Stomach (tissue), 9 donors: ENCODE results near the gene CUL9. TPM values are rescaled to one million over a fixed set of nuclear protein-coding genes. Genes with fewer than 3 reads are reported as not detected.

ENCODE experiments used
- DNase-seq, 2 donors: peaks; one replicate each; pipeline versions ENCODE4 v3.0.0 to v3.0.0-alpha.2; 2013 to 2019
- H3K27ac ChIP-seq, 5 donors: fragments of 200-600 bp in 4 of 5; sonication (generic) in 4 of 5; one replicate each; pipeline ENCODE4 v1.5.1; 2013 to 2019; ENCODE audit warnings: mild to moderate bottlenecking in 1 of 5, moderate library complexity in 1 of 5
- H3K27me3 ChIP-seq, 3 donors: fragments of 200-600 bp; sonication (generic); one replicate each; pipeline ENCODE4 v1.5.1; 2017 to 2019; ENCODE audit warnings: mixed run types in 1 of 3
- H3K36me3 ChIP-seq, 4 donors: fragments of 200-600 bp; sonication (generic); 1 replicate in 3 of 4; 2 replicates in 1 of 4; pipeline ENCODE4 v1.5.1; 2016 to 2019
- H3K4me1 ChIP-seq, 4 donors: fragments of 200-600 bp; sonication (generic); one replicate each; pipeline ENCODE4 v1.5.1; 2016 to 2019
- H3K4me3 ChIP-seq, 4 donors: fragments of 200-600 bp; sonication (generic) in 3 of 4; one replicate each; pipeline ENCODE4 v1.5.1; 2016 to 2019; ENCODE audit warnings: mild to moderate bottlenecking in 1 of 4
- H3K9me3 ChIP-seq, 4 donors: fragments of 200-600 bp; sonication (generic); one replicate each; pipeline ENCODE4 v1.5.1; 2016 to 2019
- CTCF ChIP-seq, 7 experiments: fragments of 450-650 bp in 4 of 7; fragments of 200-600 bp in 3 of 7; sonication (generic) in 3 of 7; IDR thresholded peaks; one replicate each; pipeline ENCODE4 v1.5.1; 2016 to 2019; ENCODE audit warnings: antibody characterized with exemption in 7 of 7, control low read depth in 2 of 7, mild to moderate bottlenecking in 1 of 7
- EP300 ChIP-seq: sonication (generic); formaldehyde crosslinking; IDR thresholded peaks from one replicate; pipeline ENCODE4 v1.6.1; 2017; ENCODE audit warnings: antibody characterized with exemption
- POLR2A ChIP-seq, 4 donors: fragments of 450-650 bp; IDR thresholded peaks; one replicate each; pipeline ENCODE4 v1.6.1; 2016; ENCODE audit warnings: antibody characterized with exemption in 4 of 4, control low read depth in 2 of 4, mild to moderate bottlenecking in 1 of 4, moderate library complexity in 1 of 4
- POLR2AphosphoS5 ChIP-seq, 3 donors: sonication (generic); formaldehyde crosslinking; IDR thresholded peaks; one replicate each; pipeline ENCODE4 v1.6.1; 2016; ENCODE audit warnings: antibody characterized with exemption in 3 of 3
- WGBS, 5 donors: extraction: QIAGEN DNeasy Blood & Tissue Kit in 3 of 5; methylation state at CpG; one replicate each; pipeline versions ENCODE4 v1.1.5 to v1.1.7; 2013 to 2018; 5-methylcytosine and 5-hydroxymethylcytosine counted together
- intact Hi-C: fragments of 100-400 bp; cut with DNase I; formaldehyde crosslinking; loops from one replicate; pipeline ENCODE4 v1.15.1; 2023; ENCODE audit warnings: low total_unique reads
- polyA plus RNA-seq, 3 donors: library from polyadenylated mRNA; stranded (reverse); fragments of 200-250 nt; gene quantifications; one replicate each; pipeline ENCODE4 v1.2.3, GENCODE V29; 2013
- total RNA-seq, 5 donors: library from RNA; depleted of rRNA; stranded (reverse); fragments of >200 nt; gene quantifications; one replicate each; pipeline versions ENCODE4 v1.1.0 to v1.2.3, GENCODE V29; 2014 to 2016
- donor health status: healthy with polysubstance abuse.
- donor health status: Bipolar disorder and iron deficiency.
- donor health status: healthy.

CUL9 gene
- total and polyA plus RNA-seq, 8 donors = 22.8 to 120 (median 45.0) TPM

GRCh38 chr6:43192911-43193310, 10.9 kb downstream of the CUL9 start:
- no peak for TF ChIP-seq POLR2AphosphoS5 (IDR thresholded peaks at IDR 0.05)
- TF ChIP-seq POLR2A (IDR thresholded peaks at IDR 0.05) = no peak
- TF ChIP-seq CTCF (IDR thresholded peaks at IDR 0.05) = no peak
- TF ChIP-seq EP300 = no peak
- peaks cover 16 to 92% (median 89%) of the 10 kb centered on the region in 4 donors for H3K36me3 ChIP-seq
- H3K27me3 ChIP-seq = no peaks in the 10 kb centered on the region
- H3K4me1 ChIP-seq = no peaks in the 10 kb centered on the region
- intact Hi-C loops = no loop called here
- 95 to 98% (median 95%) methylated on average over 8 to 9 of the region's 9 CpGs for WGBS, 5 donors
- DNase-seq = no peak
- no peak overlapping the region for H3K27ac ChIP-seq
- no peak overlapping the region for H3K4me3 ChIP-seq
- no peaks in the 10 kb centered on the region for H3K9me3 ChIP-seq

DNA sequence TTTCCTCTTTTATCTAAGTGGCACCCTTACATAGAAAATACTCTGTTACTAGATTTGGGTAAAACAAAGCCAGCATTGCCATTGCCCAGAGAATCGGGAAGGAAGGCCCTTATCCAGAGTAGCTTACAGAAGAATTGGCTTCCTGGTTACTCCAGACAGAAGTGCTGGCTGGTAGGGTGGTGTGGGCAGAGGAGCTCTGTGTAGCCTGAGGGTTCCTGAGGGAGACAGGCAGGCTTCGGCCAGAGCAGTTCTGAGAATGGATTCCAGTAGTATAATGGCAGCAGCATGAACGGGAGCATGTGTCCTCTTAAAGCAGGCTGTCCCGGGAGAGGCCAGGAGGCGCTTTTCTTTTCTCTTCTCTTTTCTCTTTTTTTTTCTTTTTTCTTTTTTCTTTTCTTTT, 11.9 kb downstream of the CUL9 start:
- no peak for TF ChIP-seq POLR2AphosphoS5 (IDR thresholded peaks at IDR 0.05)
- 89 to 96% (median 93%) methylated on average over 5 of the region's 5 CpGs for WGBS, 5 donors
- H3K27ac ChIP-seq = no peak overlapping the region
- no peak for DNase-seq
- peaks cover 13 to 92% (median 89%) of the 10 kb centered on the region in 4 donors for H3K36me3 ChIP-seq
- no peaks in the 10 kb centered on the region for H3K27me3 ChIP-seq
- no peaks in the 10 kb centered on the region for H3K9me3 ChIP-seq
- H3K4me1 ChIP-seq = no peaks in the 10 kb centered on the region
- no peak overlapping the region for H3K4me3 ChIP-seq
- intact Hi-C loops = no loop called here

DNA sequence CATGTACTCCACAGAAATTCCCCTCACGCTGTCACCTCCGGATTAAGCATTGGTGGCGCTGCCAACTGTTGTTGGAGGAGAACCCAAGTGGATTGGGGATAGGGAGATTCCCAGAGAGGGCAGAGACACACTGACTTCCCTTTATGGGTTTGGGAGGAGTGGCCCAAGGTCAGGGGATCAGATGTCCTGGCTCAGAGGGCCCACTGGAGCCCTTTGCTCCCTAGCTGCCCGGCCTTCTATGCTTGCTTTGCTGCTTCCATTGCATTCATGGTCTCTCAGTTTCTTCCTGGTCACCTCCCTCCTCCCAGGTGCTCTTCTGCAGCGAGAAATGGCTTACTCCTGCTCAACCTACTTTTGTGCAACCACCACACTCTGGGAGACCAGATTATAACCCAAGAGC, 14.3 kb downstream of the CUL9 start:
- no peaks in the 10 kb centered on the region for H3K4me1 ChIP-seq
- no peak for DNase-seq
- H3K27me3 ChIP-seq = no peaks in the 10 kb centered on the region
- WGBS, 5 donors = 80 to 92% (median 91%) methylated on average over 5 of the region's 5 CpGs
- no peak overlapping the region for H3K4me3 ChIP-seq
- peaks cover 21 to 98% (median 97%) of the 10 kb centered on the region in 4 donors for H3K36me3 ChIP-seq
- no peak overlapping the region for H3K27ac ChIP-seq
- no peaks in the 10 kb centered on the region for H3K9me3 ChIP-seq
- intact Hi-C loops = no loop called here
- TF ChIP-seq POLR2A (IDR thresholded peaks at IDR 0.05) (no peak), EP300 (no peak), CTCF (IDR thresholded peaks at IDR 0.05) (no peak), POLR2AphosphoS5 (IDR thresholded peaks at IDR 0.05) (no peak)

- Histone ChIP-seq H3K4me3 (no peak overlapping the region), H3K36me3 (peaks cover 29 to 92% (median 80%) of the 10 kb centered on the region in 4 donors)
- WGBS, 5 donors = 85 to 92% (median 89%) methylated on average over 6 of the region's 6 CpGs
Measured at GRCh38 chr6:43199912-43200311, 17.9 kb downstream of the CUL9 start.

GRCh38 chr6:43200541-43200940, 18.5 kb downstream of the CUL9 start:
- Histone ChIP-seq H3K27me3 (no peaks in the 10 kb centered on the region), H3K27ac (no peak overlapping the region), H3K9me3 (no peaks in the 10 kb centered on the region), H3K36me3 (peaks cover 30 to 92% (median 80%) of the 10 kb centered on the region in 4 donors), H3K4me3 (no peak overlapping the region), H3K4me1 (no peaks in the 10 kb centered on the region)
- no peak for DNase-seq
- 91 to 99% (median 94%) methylated on average over 6 of the region's 6 CpGs for WGBS, 5 donors
- intact Hi-C loops = no loop called here
- TF ChIP-seq EP300 (no peak), CTCF (IDR thresholded peaks at IDR 0.05) (no peak), POLR2AphosphoS5 (IDR thresholded peaks at IDR 0.05) (no peak), POLR2A (IDR thresholded peaks at IDR 0.05) (no peak)

More at GRCh38 chr6:43199912-43200311, 17.9 kb downstream of the CUL9 start:
- Histone ChIP-seq H3K27me3 (no peaks in the 10 kb centered on the region), H3K9me3 (no peaks in the 10 kb centered on the region), H3K27ac (no peak overlapping the region), H3K4me1 (no peaks in the 10 kb centered on the region)
- no peak for TF ChIP-seq POLR2A (IDR thresholded peaks at IDR 0.05)
- no peak for DNase-seq
- intact Hi-C loops = no loop called here
